BJ (cell line): Measurements from ENCODE around the gene KCND2. TPM values are rescaled to one million over a fixed set of nuclear protein-coding genes. Genes with fewer than 3 reads are reported as not detected.

Source experiments
- CTCF ChIA-PET: fragments of 350-600 bp; formaldehyde crosslinking; extraction: SDS; loops from one replicate; lab custom pipeline; 2021; ENCODE audit warnings: antibody characterized with exemption, inconsistent platforms; lab: Yijun Ruan, JAX
- POLR2A ChIA-PET: fragments of 300-600 bp; sonication (Branson Sonifier 250); formaldehyde crosslinking; extraction: SDS; loops from one replicate; lab custom pipeline; 2021; ENCODE audit warnings: antibody characterized with exemption; lab: Charles Lee
- DNase-seq: peaks from one replicate; pipeline ENCODE4 v3.0.0-alpha.2; 2011; ENCODE audit warnings: low read depth
- H3K27me3 ChIP-seq: 2 replicates; pipeline ENCODE4 v1.6.0; 2011; ENCODE audit warnings: low read length; ENCODE audit not compliant: control insufficient read depth, insufficient read depth
- H3K36me3 ChIP-seq: 2 replicates; pipeline ENCODE4 v1.5.1; 2011; ENCODE audit warnings: low read length; ENCODE audit not compliant: control insufficient read depth, insufficient read depth
- H3K4me3 ChIP-seq: 2 replicates; pipeline ENCODE4 v1.5.1; 2011; ENCODE audit warnings: low read depth, mild to moderate bottlenecking, control low read depth, low read length
- CTCF ChIP-seq: IDR thresholded peaks from 2 replicates; pipeline ENCODE4 v1.5.1; 2011; ENCODE audit warnings: low read depth, mild to moderate bottlenecking, control low read depth, inconsistent platforms, low read length, moderate library complexity; ENCODE audit not compliant: insufficient read depth
- polyA plus RNA-seq: library from polyadenylated mRNA; depleted of rRNA; stranded (reverse); fragments of >200 nt; gene quantifications from 2 replicates; pipeline ENCODE4 v1.2.3, GENCODE V29; 2011

The KCND2 gene
- polyA plus RNA-seq, 1 experiment, result not detected

GRCh38 chr7:120360918-120361317 is 87.9 kb downstream of the KCND2 start:
- no peaks in the 10 kb centered on the region for H3K36me3 ChIP-seq
- H3K4me3 ChIP-seq, result no peak overlapping the region
- no peak for DNase-seq
- H3K27me3 ChIP-seq, result no peaks in the 10 kb centered on the region
- CTCF ChIA-PET, result no interaction called here
- TF ChIP-seq CTCF, result no peak
- POLR2A ChIA-PET, result no interaction called here

DNA sequence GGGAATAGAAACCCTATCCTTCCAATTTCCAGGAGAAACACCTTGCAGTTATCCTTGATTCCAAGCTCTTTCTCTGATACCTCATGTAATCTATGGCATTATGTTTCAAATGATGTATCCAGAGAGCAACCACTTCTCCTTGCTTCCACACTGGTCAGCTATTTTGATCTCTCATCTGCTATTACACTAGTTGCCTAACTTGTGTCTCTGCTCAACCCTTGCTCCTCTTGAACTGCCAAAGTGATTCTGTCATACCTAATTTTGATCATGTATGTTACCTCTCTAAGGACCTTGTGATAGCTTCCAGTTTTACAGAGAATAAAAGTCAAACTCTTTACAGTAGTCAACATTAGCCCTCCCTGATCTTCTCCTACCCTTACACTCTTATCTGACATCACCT is 90.4 kb downstream of the KCND2 start:
- no peaks in the 10 kb centered on the region for H3K36me3 ChIP-seq
- H3K4me3 ChIP-seq, result no peak overlapping the region
- ChIA-PET POLR2A (no interaction called here), CTCF (no interaction called here)
- no peak for DNase-seq
- TF ChIP-seq CTCF, result no peak
- H3K27me3 ChIP-seq, result no peaks in the 10 kb centered on the region

DNA sequence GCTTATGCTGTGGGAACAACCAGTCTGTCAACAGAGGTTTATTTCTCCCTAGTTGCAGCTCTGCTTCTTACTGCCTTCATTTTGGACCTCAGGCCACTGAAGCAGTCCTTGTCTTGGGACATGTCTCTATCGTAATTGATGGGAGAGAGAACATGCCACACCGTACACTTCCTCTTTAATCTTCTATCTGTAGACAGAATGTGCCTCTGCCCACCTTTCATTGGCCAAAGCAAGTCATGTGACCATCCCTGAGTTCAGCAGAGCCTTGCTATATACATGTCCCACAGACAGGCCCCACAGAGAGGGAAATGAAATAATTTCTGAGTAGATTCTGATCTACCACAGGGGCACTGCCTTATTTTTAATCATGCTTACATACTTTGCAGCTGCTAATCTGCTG is 98.0 kb downstream of the KCND2 start:
- no peak for DNase-seq
- ChIA-PET CTCF (no interaction called here), POLR2A (no interaction called here)
- no peak overlapping the region for H3K4me3 ChIP-seq
- no peak for TF ChIP-seq CTCF
- no peaks in the 10 kb centered on the region for H3K36me3 ChIP-seq
- H3K27me3 ChIP-seq, result no peaks in the 10 kb centered on the region

- CTCF ChIA-PET, result no interaction called here
- DNase-seq, result no peak
- POLR2A ChIA-PET, result no interaction called here
- Histone ChIP-seq H3K36me3 (no peaks in the 10 kb centered on the region), H3K4me3 (no peak overlapping the region), H3K27me3 (no peaks in the 10 kb centered on the region)
- no peak for TF ChIP-seq CTCF
Measured at GRCh38 chr7:120373174-120373573, 100.2 kb downstream of the KCND2 start.

DNA sequence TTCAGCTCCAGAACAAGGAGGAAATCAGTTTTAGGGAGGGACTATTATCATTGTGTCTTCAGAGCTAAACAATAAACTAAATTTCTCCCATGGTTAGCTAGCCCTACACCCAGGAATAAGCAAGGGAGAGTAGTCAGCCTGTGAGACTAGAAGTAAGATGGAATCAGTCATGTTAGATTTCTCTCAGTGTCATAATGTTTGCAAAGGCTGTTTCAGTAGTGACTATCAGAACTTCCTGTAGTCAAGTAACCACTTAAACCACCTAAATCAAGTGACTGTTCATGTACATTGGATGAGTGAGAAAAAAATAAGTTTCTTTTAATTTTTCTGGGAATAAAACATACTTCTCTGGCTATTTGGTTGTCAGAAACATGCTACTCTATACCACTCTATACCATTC is 121.6 kb downstream of the KCND2 start:
- no peaks in the 10 kb centered on the region for H3K36me3 ChIP-seq
- DNase-seq, result no peak
- no peak overlapping the region for H3K4me3 ChIP-seq
- ChIA-PET POLR2A (no interaction called here), CTCF (no interaction called here)
- no peaks in the 10 kb centered on the region for H3K27me3 ChIP-seq
- TF ChIP-seq CTCF, result no peak
